Stimulated activated CD8-positive, alpha-beta memory T cell treated with anti-CD3 and anti-CD28 coated beads, Interleukin-12 subunit alpha, Interleukin-12 subunit beta, amount 100 ng/mL, for 1 hour (primary cell): ENCODE results near the gene KCNQ4.
A peak's percentile ranks its signal among the peaks of the same experiment; 100 is the strongest.

ENCODE experiments used
- DNase-seq: peaks from one replicate; pipeline ENCODE4 v3.0.0-alpha.2; 2020; ENCODE audit warnings: low read depth

The KCNQ4 gene

GRCh38 chr1:40795811-40796586 lies 12.4 kb downstream of the KCNQ4 start:
- DNase-seq, result no peak

- no peak for DNase-seq
Measured at GRCh38 chr1:40796939-40797667, 13.5 kb downstream of the KCNQ4 start.

- no peak for DNase-seq
Measured at GRCh38 chr1:40797668-40798010, 14.1 kb downstream of the KCNQ4 start.

- no peak for DNase-seq
Measured at GRCh38 chr1:40798366-40799281, 15.0 kb downstream of the KCNQ4 start.

GRCh38 chr1:40799351-40799867 lies 15.8 kb downstream of the KCNQ4 start:
- DNase-seq, result no peak

GRCh38 chr1:40801742-40802077 lies 18.1 kb downstream of the KCNQ4 start:
- DNase-seq, result no peak

GRCh38 chr1:40802078-40802741 lies 18.6 kb downstream of the KCNQ4 start:
- DNase-seq, result peak; percentile 74

GRCh38 chr1:40802742-40803113 lies 19.1 kb downstream of the KCNQ4 start:
- no peak for DNase-seq

GRCh38 chr1:40803447-40803846 lies 19.9 kb downstream of the KCNQ4 start:
- no peak for DNase-seq

- DNase-seq, result no peak
Measured at GRCh38 chr1:40803902-40804301, 20.3 kb downstream of the KCNQ4 start.

GRCh38 chr1:40806240-40806639 lies 22.7 kb downstream of the KCNQ4 start:
- no peak for DNase-seq

- DNase-seq, result no peak
Measured at GRCh38 chr1:40806731-40807695, 23.4 kb downstream of the KCNQ4 start.

GRCh38 chr1:40808002-40808401 lies 24.4 kb downstream of the KCNQ4 start:
- DNase-seq, result no peak

GRCh38 chr1:40808444-40808843 lies 24.9 kb downstream of the KCNQ4 start:
- DNase-seq, result no peak

- no peak for DNase-seq
Measured at GRCh38 chr1:40808909-40809308, 25.3 kb downstream of the KCNQ4 start.

GRCh38 chr1:40810927-40811326 lies 27.3 kb downstream of the KCNQ4 start:
- DNase-seq, result no peak

- DNase-seq, result no peak
Measured at GRCh38 chr1:40815420-40815819, 31.8 kb downstream of the KCNQ4 start.

- no peak for DNase-seq
Measured at GRCh38 chr1:40817791-40818263, 34.2 kb downstream of the KCNQ4 start.

- DNase-seq, result peak; percentile 68
Measured at GRCh38 chr1:40818264-40818961, 34.8 kb downstream of the KCNQ4 start.

- no peak for DNase-seq
Measured at GRCh38 chr1:40819101-40819500, 35.5 kb downstream of the KCNQ4 start.
